ENCODE measurements around the gene RBM20.
A peak's percentile ranks its signal among the peaks of the same experiment; 100 is the strongest.

RBM20 gene

GRCh38 chr10:110788620-110789385, 144.7 kb downstream of the RBM20 start:
- DNase-seq (ENCODE audit: low spot score), result peak; percentile 82

DNA sequence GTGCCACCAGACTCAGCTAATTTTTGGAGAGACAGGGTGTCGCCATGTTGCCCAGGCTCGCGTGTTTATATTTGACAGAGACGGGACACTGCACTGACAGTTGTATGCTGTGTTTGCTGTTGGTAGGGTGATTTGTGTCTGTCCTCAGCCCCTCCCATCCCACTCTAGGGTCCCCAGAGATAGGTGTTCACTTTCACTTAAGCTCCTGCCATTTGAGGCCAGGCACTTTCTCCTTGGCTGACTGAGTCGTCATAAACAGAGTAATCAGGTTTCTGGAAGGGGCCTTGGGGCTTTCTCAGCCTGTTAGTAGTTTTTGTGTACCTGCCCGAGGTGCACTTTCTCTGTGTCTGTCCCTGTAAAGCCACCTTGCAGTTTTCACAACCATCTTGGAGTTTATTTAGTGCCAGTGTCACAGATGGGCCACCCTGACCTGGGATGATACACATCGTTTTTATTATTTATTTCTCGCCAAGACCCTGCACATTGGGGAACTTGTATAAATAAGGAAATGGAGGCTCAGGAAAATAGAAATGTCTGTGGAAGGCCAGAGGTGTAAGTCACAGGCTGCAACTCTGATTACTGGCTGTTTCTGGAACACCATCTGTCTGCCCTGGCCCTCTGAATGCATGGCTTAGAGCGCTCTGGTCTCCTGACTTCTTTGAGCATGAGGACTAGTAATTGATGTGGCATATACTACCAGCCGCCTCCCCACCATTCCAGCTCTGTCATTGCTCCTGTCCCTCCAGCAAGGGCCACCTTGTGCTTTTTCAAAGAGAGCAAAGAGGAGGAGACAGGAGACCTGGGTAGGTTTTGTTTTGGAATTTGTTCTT, 145.7 kb downstream of the RBM20 start:
- DNase-seq (ENCODE audit: low spot score), result peak; percentile 72

DNA sequence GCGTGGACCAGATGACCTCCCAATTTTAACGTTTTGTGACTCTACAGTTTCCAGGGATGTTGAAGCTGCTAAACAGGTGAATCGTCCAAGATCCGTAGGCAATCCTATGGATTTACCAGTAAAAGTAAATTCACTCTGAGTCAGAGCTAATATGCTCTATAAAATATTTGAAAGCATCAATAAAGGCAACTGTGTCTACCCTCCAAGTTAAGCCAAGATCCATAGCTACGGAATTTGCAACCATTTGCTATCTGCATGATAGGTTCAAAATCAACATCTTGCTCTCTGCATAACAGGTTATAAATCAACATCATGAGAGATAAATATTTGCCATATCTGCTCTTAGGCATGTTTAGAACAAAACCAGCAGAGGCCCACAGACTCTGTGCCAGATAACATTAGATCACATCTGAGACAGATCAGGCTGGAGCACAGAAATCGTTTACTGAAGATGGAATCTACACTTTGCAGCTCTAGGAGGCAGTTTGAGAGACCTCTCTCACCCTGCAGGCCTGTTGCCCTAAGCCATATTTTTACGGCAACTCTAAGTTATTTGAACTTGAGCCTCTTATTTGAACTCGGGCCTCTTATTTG, 146.9 kb downstream of the RBM20 start:
- no peak for DNase-seq (ENCODE audit: low spot score)

GRCh38 chr10:110791541-110792073, 147.5 kb downstream of the RBM20 start:
- DNase-seq (ENCODE audit: low spot score), result no peak

DNA sequence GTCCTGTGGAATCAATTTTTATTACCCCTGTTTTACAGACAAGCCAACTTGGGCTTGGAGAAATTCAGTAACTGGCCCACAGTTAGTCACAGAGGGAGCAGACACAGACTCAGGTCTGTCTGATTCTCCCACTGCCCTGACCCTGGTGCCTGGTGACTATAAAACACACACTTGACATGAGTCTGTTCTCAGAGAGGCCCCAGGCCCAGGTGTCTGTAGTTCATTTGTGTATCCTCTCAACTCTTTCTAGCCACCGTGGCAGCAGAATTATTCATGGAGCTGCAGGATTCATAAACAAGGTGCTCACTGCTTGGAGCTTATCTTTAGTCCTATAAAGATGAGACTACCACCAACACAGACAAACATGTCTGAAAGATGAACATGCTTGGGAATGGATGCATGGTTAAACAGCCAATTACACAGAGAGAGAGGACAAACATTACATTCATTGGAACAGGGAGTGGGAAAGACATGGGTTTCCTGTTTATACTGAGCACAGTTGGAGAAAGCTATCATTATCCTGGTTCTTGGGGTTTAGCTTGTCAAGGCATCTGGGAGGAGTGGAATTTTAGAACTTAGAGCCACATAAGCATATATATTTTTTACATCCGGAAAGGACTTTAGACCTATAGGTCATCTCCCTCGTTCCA, 148.5 kb downstream of the RBM20 start:
- no peak for DNase-seq (ENCODE audit: low spot score)

DNA sequence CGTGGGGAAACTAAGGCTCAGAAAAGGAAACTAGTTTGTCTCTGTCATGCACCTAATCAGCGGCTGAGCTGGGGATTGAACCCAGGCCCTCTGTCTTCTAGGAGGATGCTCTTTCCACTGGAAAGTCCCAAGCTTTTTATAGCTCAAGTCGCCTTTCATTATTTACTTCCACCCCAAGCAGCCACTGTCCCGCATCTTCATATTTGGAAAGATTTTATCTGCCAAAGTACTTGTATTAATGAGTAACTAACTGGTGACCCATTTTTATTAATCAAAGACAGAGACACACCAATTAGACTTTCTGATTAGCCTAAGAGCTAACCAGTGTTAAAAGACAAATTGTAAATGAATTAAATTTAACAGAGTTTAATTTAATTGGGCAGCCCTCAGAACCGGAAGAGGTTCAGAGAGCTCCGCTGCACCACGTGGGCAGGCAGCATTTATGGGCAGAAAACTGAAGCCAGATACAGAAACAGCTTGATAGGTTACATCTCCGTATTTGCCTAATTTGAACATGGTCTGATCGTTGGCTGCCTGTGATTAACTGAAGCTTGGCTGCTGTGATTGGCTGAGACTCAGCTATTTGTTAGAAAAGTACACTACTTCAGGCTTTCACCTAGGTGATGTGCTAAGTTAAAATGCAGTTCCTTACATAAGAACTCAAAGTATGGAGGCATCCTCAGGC, 149.1 kb downstream of the RBM20 start:
- DNase-seq (ENCODE audit: low spot score), result no peak

DNA sequence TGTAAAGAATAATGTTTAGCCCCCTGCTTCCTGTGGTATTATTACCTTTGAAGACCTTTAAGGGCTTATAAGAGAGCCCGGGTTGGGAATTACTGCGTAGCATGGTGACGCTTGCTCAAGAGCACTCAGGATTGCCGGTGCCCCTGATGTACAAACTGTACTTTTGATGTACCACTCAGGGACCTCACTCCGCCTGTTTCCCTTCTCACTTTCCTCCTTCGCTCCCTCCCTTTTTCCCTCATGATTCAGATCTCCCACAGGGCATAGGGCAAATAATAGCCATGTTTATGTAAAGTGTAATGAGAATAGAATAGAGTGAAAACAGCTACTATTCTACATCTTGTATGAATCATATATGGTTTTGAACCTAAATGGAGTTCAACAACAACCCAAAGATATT, 149.8 kb downstream of the RBM20 start:
- no peak for DNase-seq (ENCODE audit: low spot score)

DNA sequence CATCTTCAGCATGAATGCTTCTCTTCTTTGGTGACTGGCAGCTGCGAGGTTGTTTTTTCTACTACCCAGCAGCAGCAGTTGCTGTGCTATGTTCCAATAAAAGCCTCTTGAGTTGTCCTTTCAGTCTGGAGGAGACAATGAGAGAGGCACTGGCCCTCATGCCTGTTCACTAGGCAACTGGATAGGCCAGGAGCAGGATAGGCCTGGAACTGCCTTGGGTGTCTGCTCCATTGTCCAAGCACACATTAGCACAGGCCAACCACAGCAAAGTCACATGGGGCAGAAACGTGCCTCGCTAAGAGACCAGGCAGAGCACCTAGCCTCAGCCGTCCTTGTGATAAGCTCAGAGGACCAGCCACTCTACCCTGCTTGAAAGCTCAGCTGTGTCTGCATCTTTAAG, 150.7 kb downstream of the RBM20 start:
- peak; percentile 25 for DNase-seq (ENCODE audit: low spot score)

- DNase-seq (ENCODE audit: low spot score), result no peak
Observed at GRCh38 chr10:110797416-110797815, 153.3 kb downstream of the RBM20 start.

- no peak for DNase-seq (ENCODE audit: low spot score)
Observed at GRCh38 chr10:110798340-110798739, 154.2 kb downstream of the RBM20 start.

DNA sequence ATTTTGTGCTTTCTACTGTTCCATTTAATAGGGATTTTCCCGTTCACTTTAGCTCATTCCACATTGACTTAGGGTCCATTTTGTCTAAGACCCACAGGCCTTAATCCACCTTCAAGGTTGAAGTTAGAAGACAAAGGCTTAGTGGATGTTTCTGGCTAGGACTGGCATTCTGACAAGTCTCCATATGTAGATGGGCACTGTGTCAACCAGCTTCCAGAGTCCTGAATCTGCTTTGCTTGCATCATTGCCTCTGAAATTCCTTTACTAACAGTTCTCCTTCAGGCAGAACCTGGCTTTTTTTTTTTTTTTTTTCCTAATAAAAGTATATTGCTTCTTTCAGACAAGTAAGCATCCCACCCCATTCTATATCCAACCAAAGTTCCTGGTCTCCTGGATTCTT, 158.0 kb downstream of the RBM20 start:
- DNase-seq (ENCODE audit: low spot score), result peak; percentile 64

DNA sequence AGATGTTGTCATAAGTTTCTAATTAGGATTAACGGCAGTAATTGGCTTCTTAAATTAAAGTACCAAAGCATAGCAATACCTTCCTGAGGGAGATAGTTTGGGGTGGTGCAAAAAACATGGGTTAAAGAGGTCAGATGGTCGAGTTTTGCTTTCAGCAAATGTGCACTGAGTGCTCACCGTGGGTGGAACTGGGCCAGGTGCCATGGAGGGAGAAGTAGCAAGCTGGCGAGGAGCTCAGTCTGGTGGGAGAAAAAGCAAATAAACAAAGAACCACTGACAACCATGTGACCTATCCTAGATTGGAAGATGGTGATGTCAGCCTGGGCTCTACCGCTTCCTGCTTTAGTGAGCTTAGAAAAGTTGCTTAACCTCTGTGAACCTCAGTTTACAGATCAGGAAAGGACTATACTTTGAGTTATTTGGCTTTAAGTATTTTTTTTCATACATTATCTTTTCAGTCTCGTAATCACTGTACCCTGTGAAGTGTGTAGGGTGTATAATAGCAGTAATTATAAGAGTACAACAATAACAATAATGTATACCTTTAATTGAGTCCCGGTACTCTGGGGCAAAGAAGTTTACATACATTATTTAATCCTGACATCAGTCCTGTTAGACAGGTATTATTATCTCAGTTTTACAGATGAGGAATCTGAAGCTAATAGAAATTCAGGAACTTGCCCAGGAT, 158.6 kb downstream of the RBM20 start:
- peak; percentile 74 for DNase-seq (ENCODE audit: low spot score)

DNA sequence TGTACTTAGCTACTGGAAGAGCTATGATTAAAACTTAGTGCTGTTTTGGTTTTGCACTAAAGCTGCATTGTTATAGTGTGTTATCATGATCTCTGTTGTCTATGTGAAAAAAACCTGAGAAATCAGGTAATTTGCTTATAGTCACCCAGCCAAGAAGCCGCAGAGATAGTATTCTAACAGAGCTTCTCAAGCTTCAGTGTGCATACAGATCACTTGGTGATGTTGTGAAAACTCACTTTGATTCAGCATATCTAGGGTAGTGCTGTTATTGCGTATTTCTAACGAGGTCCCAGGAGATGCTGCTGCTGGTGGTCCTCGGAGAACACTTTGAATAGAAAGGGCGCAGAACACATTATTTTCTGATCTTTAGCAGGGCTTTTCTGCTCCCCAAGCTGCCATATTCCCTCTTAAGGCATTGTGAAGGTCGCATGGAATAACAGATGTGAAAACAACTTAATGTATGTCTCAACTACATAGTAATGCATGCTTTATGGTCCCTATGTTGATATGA, 159.2 kb downstream of the RBM20 start:
- DNase-seq (ENCODE audit: low spot score), result no peak

DNA sequence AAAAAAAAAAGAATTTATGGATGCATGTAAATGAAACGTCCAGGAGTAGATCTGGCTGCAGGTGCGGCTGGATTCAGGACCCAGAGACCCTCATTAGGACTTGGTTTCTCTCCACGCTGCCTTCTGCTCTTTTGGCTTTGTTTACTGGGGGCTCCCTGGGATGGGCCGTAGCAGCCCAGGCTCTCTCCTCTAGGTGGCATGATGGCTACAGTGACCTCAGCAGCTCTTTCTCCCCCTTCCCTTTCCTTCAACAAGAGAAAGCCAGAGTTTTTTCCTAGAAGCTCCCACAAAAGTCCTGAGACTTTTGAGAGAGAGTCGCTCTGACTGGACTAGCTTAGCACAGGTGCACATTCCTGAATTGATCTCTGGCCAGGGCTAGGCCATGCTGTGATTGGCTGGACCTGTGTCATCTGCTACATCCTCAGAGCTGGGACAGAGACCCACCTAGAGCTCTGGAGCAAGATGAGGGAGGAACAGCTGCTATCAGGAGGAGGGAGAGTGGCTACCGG, 159.7 kb downstream of the RBM20 start:
- peak; percentile 79 for DNase-seq (ENCODE audit: low spot score)

GRCh38 chr10:110804376-110804775, 160.2 kb downstream of the RBM20 start:
- no peak for DNase-seq (ENCODE audit: low spot score)

DNA sequence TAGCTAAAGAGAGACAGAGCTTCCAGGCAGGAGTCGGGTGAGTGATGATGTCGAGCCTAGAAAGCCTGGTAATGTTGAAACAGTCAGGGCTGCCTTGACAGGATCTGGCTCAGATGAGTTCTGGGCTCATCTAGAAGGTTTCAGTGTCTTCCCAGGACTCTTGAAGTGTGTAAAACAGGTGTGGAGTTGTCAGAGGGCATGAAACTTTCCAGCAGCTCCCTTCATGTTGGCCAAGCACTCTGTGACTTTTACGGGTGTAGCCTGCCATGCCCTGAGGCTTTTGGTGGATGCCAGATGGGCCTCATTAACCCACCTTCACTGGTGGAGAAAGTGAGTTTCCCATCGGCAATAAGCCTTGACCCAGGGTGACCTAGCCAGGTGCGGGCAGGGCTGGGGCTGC, 161.2 kb downstream of the RBM20 start:
- no peak for DNase-seq (ENCODE audit: low spot score)

DNA sequence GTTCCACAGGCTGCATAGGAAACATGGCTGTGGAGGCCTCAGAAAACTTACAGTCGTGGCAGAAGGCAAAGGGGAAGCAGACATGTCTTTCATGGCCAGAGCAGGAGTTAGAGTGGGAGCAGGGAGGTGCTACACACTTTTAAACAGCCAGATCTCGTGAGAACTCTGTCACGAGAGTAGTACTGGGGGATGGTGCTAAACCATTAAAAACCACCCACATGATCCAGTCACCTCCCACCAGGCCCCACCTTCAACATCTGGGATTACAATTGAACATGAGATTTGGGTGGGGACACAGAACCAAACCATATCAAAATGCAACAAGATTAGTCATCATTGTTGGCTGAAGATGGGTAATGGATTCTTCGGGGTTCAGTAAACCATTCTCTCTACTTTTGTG, 162.2 kb downstream of the RBM20 start:
- no peak for DNase-seq (ENCODE audit: low spot score)

DNA sequence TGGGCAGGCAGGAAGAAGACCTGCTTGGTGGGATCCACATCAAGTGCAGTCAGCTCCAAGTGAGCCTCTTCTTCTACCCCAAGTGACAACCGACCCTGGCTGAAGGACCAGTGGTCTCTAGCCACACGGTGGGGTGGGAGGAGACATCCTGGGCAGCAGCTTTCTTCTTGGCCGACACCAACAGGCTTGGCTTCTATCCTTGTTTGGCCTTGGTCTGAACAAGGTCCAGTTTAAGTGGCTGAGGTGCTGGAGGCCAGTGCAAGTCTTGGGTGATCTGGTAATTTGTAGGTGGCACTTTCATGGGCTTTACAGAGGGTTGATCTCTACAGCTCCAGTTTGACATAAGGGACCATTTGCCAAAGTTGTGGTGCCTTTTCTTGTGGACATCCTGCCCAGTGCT, 164.0 kb downstream of the RBM20 start:
- DNase-seq (ENCODE audit: low spot score), result no peak

DNA sequence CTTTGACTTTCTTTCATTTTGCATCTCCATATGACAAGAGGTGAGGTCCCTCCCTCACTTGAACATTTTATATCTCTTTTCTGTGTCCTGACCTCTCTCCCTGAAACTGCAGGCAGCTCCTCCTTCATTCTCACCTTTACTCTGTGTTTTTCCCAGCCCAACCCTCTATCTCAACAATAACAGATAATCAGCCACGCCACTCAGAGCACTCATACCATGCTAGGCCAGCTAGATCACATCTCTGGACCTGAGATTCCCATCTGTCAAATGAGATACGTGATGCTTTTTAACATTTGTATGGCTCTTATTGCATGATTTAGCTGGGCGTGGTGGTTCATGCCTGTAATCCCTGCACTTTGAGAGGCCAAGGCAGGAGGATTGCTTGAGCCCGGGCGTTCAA, 164.5 kb downstream of the RBM20 start:
- no peak for DNase-seq (ENCODE audit: low spot score)

- DNase-seq (ENCODE audit: low spot score), result no peak
Observed at GRCh38 chr10:110810625-110811024, 166.5 kb downstream of the RBM20 start.

Data from cerebellar cortex (tissue), 1 donor.